Lower leg skin (tissue), 3 donors: ENCODE data around the gene GALNS.

Experiments
- CTCF ChIP-seq, 3 donors: fragments of 450-650 bp; IDR thresholded peaks; one replicate each; pipeline ENCODE4 v1.5.1; 2016; ENCODE audit warnings: antibody characterized with exemption in 3 of 3, mild to moderate bottlenecking in 3 of 3, moderate library complexity in 2 of 3
- POLR2A ChIP-seq, 2 donors: fragments of 450-650 bp; IDR thresholded peaks; one replicate each; pipeline ENCODE4 v1.6.1; 2016 to 2017; ENCODE audit warnings: antibody characterized with exemption in 2 of 2, mild to moderate bottlenecking in 1 of 2, moderate library complexity in 1 of 2

GRCh38 chr16:88877564-88878289 is 21.0 kb upstream of the GALNS start:
- no peak for TF ChIP-seq CTCF (IDR thresholded peaks at IDR 0.05)
- TF ChIP-seq POLR2A (IDR thresholded peaks at IDR 0.05), result no peak
